Fibroblast of the conjunctiva (primary cell): ENCODE measurements around the gene C5AR1.
A peak's percentile ranks its signal among the peaks of the same experiment; 100 is the strongest.
"Not testable (repeated sequence)": the region's sequence is repeated elsewhere in the genome, so short reads cannot be mapped to it uniquely, and the experiment has no call there.

ENCODE experiments used
- DNase-seq: peaks from one replicate; pipeline ENCODE4 v3.0.0-alpha.2; 2010; ENCODE audit warnings: low read depth

Gene C5AR1

DNA sequence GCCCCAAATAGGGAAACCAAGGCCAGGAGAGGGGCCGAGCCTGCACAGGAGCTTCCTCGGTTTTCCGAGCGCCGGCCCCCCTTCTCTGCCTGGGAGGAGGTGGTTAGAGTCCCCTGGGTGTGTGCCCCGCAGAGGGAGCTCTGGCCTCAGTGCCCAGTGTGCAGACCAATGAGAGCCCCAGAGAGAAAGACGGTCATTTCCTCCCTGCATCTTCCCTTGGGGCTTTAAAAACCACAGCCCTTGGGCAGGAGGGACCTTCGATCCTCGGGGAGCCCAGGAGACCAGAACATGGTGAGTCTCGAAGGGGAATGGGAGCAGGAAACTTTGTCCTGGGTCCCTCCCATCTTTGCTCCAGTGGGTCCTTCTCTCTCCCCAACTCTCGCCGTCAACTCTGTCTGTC, at the start of gene C5AR1:
Gene C5AR1, plus strand, starts transcription at position 254 of the 400 bp plus-strand sequence. Its CDS starts 35 bp downstream, at position 289.
- DNase-seq: no peak

DNA sequence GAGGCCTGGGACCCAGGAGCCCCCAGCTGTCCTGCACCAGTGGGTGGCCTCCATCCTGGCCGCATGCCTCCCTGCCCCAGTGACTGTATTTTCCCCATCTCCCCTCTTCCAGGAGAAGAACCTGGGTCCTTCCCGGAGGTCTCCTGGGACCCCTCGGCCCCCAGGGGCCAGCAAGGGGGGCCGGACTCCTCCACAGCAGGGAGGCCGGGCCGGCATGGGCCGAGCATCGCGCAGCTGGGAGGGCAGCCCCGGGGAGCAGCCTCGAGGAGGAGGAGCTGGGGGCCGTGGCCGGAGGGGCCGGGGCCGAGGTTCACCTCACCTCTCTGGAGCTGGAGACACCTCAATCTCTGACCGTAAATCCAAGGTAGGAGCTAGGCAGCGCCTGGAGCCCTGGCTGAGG, 49.2 kb upstream of the C5AR1 start:
- no peak for DNase-seq

- not testable (repeated sequence) for DNase-seq
Measured at GRCh38 chr19:47261946-47262793, 47.5 kb upstream of the C5AR1 start.

GRCh38 chr19:47264629-47265028, 45.0 kb upstream of the C5AR1 start:
- no peak for DNase-seq

- DNase-seq: no peak
Measured at GRCh38 chr19:47266401-47266941, 43.2 kb upstream of the C5AR1 start.

GRCh38 chr19:47267350-47267759, 42.3 kb upstream of the C5AR1 start:
- no peak for DNase-seq

GRCh38 chr19:47268028-47268427, 41.6 kb upstream of the C5AR1 start:
- no peak for DNase-seq

DNA sequence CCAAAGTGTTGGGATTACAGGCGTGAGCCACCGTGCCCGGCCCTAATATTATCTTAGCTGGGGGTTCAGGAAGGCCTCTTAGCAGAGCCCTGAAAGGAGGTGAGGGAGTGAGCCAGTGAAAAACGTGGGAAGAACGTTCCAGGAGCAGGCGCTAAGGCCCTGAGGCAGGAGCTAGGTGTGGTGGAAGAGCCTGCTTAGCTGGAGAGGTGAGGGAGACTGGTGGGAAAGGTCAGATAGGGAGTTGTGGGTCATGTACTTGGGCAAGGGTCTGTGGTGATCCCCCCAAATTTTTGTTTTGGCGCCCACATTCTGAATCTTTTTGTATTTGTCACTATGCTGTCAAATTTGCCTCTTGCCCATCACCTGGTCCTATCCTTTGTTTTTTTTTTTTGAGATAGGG, 40.1 kb upstream of the C5AR1 start:
- DNase-seq: no peak

DNA sequence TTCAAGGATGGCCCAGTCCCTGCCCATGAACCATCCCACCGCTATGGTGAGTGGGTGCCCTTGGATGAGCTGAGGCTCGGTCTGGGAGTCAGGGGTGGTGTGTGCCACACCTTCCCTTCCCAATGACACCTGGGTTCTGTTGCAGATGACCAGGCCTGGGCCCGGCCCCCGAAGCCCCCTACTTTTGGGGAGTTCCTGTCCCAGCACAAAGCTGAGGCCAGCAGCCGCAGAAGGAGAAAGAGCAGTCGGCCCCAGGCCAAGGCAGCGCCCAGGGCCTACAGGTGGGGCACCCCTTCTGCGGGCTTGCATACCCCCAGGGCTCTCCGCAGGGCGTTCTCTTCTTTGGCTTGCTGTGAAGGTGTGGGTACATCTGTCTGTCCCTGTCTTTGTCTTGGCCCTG, 39.3 kb upstream of the C5AR1 start:
- no peak for DNase-seq

GRCh38 chr19:47271949-47272348, 37.7 kb upstream of the C5AR1 start:
- no peak for DNase-seq

- no peak for DNase-seq
Measured at GRCh38 chr19:47272448-47273312, 37.0 kb upstream of the C5AR1 start.

DNA sequence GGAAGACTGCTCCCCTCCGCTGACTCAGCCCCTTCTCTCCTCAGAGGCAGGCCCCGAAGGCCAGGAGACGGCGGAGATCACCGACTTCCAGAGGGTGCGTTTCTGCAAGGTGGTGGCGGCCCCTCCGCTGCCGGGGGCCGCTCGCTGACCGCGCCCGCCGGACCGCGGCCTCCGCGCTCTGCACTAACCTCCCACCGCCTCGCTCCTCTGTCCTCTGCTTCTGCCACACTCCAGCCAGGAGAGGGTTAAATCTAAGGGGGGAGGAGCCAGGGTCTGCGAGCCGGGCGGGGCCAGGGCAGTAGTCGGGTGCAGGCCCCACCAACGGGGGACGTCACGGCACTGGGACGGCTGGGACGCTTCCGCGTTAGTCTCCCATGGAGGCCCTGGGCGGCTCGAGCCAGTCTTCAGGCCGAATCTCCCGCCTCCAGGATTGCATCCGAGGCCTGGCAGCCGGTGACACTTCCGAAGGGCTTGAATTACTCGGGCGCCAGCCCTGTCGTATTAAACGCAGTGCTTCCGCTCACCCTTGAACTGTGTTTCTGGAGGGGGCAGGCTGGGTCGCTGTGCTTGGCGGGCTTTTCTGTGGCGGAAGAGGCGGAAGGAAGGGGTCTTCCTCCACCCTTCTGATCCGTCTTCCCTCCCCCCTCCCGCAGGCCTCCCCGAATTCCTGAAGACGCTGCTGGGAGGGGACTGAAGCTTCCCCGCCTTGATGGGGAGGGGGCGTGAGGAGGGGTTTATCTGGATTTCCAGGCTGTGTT, 36.2 kb upstream of the C5AR1 start:
- DNase-seq: peak; percentile 91

GRCh38 chr19:47274071-47274890, 35.4 kb upstream of the C5AR1 start, which contains the start of gene INAFM1:
Gene INAFM1, plus strand, starts transcription at chr19:47274885. Its CDS starts 35 bp downstream, at chr19:47274920.
- peak; percentile 91 for DNase-seq

DNA sequence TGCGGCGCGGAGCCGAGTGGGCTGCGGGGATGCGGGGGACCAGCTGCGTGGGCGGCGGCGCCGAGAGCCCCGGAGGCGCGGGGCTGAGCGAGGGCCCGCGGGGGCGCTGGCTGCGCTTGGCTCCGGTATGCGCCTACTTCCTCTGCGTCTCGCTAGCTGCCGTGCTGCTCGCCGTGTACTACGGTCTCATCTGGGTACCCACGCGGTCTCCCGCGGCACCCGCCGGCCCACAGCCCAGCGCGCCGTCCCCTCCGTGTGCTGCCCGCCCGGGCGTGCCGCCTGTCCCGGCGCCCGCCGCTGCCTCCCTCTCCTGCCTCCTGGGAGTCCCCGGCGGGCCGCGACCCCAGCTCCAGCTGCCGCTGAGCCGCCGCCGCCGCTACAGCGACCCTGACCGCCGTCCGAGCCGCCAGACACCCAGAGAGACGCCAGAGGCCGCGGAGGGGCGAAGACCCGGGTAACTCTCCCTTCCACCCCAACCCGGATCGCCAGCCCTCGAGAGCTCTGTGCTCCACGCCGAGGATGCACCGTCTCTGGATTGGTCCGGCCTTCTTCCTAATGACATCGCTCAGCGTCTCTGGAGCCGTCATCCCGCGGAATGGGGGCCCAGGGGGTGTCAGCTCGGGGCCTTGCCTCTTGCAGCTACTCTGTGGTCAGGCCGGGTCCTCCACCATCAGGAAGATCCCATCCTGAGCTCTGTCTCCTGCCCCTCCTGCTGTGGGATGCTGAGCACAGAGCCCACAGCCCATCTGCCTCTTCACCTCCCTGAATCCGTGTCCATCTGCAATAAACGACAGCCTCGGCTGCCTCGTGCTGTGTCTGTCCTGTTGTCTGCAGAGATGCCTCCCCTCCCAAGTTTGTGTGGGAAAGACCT, 34.5 kb upstream of the C5AR1 start:
- DNase-seq: no peak

- no peak for DNase-seq
Measured at GRCh38 chr19:47275791-47276461, 33.7 kb upstream of the C5AR1 start.

GRCh38 chr19:47276513-47276912, 33.1 kb upstream of the C5AR1 start:
- not testable (repeated sequence) for DNase-seq

DNA sequence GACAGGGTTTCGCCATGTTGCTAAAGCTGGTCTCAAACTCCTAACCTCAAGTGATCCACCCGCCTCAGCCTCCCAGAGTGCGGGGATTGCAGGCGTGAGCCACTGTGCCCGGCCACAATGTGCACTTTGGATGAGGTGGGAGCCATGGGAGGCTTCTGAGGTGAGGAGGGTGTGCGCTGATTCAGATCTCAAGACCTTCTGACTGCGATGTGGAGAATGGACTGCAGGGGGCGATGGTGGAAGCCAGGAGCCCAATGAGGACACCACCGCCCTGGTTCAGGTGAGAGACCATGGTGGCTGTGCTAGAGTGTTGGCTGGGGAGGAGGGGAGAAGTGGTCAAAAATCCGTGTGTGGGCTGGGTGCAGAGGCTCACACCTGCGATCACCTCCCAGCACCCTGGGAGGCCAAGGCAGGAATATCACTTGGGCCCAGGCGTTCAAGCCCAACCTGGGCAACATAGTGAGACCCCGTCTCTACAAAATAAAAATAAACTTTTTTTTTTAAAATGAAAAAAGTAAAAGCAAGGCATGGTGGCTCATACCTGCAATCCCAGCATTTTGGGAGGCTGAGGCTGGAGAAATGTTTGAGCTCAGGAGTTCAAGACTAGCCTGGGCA, 29.4 kb upstream of the C5AR1 start:
- DNase-seq: no peak

DNA sequence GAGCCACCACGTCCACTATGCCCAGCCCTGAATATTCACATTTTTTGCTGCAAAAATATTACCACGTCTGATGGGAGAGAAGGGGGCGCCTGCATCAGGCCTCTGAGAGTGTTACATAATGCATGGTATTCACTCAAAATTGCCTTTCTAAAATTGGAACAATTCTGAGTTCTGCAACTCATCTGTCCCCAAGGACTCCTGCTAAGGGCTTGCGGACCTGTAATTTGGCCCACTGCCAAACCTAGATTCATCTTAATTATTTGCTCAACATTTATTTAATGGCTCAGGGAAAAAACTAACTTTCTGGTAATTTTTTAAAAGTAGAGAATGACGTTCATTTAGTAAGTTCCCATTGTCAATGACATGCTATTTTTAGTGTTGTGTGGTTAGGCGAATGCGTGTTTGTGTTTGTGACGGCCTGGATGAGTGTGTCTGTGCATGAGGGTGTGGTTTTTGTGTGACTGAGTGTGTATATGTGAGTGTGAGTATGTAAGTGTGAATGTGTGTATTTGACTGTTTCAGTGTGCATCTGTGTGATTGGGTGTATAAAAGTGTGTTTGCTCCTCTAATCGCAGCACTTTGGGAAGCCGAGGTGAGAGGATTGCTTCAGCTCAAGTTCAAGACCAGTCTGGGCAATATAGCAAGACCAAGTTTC, 26.1 kb upstream of the C5AR1 start:
- DNase-seq: no peak
